ENCODE measurements around the gene GFY. TPM values are rescaled to one million over a fixed set of nuclear protein-coding genes. Genes with fewer than 3 reads are reported as not detected.

Gene GFY
- total and polyA plus RNA-seq, 9 of the 15 experiments (the other 6 are each of a cell fraction or from before 2014, with no cell fraction given) = 0.06 to 0.40 (median 0.19) TPM; not detected in 3

DNA sequence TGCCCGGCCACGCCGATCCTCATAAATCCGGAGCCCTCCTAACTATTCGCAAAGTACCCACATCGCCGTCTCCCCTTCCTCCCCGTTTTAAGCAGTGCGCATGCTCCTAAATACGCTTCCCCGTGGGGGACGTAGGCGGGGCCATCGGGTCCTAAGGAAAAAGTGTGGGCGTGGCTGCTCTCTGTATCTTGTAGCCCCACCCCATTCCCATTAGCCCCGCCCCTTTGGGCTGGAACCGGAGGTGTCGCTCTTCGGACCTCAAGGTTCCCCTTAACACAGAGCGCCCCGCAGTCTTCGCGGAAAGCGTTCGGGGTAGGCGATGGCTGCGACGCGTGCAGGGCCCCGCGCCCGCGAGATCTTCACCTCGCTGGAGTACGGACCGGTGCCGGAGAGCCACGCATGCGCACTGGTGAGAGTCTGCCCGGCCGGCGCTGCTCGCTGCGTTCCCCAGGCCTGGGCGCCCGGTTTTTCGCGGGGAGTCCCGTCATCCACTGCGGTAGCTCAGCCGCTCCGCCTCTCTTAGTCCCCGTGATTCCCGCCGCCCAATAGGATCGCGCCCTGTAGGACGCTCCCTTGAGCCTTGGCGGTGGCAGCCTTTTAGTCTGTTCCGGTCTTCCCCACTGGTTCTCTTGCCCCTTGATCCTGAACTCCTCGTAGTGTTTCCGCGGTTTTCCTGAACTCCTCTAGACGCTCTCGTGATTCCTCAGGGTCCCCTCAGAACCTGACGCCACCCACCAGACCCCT is 28.0 kb downstream of the GFY start, which contains the start of gene ALDH16A1 (continued):
- no peak for TF ChIP-seq MAFG (tag; conservative IDR thresholded peaks at IDR 0.05)
- TF ChIP-seq KDM1A (IDR thresholded peaks at IDR 0.05) = no peak
- no peak for TF ChIP-seq ZZZ3 (IDR thresholded peaks at IDR 0.05)
- no peak for TF ChIP-seq ZNF134 (CRISPR knock-in tag; conservative IDR thresholded peaks at IDR 0.05)
- no peak for TF ChIP-seq MYBL2 (IDR thresholded peaks at IDR 0.05; ENCODE audit: low read depth)
- no peak for TF ChIP-seq MYBL2 (CRISPR knock-in tag; IDR thresholded peaks at IDR 0.05; ENCODE audit: borderline replicate concordance)
- no peak for TF ChIP-seq ZNF668 (CRISPR knock-in tag; IDR thresholded peaks at IDR 0.05)
- no peak for TF ChIP-seq ZNF212 (CRISPR knock-in tag; IDR thresholded peaks at IDR 0.05)
- TF ChIP-seq, protein P1, sequence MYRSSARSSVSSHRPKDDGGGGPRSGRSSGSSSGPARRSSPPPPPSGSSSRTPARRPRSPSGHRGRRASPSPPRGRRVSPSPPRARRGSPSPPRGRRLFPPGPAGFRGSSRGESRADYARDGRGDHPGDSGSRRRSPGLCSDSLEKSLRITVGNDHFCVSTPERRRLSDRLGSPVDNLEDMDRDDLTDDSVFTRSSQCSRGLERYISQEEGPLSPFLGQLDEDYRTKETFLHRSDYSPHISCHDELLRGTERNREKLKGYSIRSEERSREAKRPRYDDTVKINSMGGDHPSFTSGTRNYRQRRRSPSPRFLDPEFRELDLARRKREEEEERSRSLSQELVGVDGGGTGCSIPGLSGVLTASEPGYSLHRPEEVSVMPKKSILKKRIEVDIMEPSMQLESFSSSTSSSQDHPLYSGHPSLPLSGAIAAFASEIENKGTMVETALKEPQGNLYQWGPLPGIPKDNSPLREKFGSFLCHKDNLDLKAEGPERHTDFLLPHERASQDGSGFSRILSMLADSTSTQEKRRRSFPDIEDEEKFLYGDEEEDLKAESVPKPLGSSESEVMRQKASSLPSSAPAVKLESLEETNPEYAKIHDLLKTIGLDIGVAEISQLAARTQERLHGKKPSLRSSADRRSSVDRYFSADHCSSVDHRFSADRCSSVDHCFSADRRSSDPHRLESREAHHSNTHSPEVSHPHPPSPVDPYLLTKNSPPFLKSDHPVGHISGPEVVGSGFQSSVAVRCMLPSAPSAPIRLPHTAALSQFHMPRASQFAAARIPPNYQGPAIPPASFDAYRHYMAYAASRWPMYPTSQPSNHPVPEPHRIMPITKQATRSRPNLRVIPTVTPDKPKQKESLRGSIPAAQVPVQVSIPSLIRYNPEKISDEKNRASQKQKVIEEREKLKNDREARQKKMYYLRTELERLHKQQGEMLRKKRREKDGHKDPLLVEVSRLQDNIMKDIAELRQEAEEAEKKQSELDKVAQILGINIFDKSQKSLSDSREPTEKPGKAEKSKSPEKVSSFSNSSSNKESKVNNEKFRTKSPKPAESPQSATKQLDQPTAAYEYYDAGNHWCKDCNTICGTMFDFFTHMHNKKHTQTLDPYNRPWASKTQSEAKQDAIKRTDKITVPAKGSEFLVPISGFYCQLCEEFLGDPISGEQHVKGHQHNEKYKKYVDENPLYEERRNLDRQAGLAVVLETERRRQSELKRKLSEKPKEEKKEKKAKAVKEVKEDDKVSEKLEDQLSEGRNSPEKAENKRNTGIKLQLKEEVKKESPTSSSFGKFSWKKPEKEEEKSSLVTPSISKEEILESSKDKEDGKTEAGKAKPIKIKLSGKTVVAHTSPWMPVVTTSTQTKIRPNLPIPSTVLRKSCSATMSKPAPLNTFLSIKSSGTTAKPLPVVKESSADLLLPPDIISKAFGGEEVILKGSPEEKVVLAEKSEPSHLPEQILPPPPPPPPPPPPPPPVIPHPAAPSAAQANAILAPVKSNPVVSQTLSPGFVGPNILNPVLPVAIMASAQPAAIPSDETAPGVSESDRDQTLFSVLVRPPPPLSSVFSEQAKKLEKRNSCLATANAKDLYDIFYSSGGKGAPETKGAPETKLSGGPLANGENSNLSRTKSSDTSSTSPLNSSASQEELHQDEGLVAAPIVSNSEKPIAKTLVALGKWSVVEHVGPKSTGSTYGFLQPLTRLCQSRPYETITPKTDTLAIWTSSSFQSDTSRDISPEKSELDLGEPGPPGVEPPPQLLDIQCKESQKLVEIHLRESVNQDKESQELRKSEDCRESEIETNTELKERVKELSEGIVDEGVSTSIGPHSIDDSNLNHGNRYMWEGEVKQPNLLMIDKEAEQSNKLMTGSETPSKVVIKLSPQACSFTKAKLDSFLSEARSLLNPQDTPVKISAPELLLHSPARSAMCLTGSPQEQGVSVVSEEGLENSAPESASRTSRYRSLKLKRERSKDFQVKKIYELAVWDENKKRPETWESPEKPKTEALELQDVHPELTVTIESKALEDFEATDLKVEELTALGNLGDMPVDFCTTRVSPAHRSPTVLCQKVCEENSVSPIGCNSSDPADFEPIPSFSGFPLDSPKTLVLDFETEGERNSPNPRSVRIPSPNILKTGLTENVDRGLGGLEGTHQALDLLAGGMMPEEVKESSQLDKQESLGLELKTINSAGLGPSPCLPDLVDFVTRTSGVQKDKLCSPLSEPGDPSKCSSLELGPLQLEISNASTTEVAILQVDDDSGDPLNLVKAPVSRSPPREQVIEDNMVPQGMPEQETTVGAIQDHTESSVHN (IDR thresholded peaks at IDR 0.05; ENCODE audit: borderline replicate concordance in 1 of 2, low read depth in 1 of 2) = no peak
- no peak for TF ChIP-seq ZNF561 (CRISPR knock-in tag; conservative IDR thresholded peaks at IDR 0.05)
- TF ChIP-seq, protein P2, sequence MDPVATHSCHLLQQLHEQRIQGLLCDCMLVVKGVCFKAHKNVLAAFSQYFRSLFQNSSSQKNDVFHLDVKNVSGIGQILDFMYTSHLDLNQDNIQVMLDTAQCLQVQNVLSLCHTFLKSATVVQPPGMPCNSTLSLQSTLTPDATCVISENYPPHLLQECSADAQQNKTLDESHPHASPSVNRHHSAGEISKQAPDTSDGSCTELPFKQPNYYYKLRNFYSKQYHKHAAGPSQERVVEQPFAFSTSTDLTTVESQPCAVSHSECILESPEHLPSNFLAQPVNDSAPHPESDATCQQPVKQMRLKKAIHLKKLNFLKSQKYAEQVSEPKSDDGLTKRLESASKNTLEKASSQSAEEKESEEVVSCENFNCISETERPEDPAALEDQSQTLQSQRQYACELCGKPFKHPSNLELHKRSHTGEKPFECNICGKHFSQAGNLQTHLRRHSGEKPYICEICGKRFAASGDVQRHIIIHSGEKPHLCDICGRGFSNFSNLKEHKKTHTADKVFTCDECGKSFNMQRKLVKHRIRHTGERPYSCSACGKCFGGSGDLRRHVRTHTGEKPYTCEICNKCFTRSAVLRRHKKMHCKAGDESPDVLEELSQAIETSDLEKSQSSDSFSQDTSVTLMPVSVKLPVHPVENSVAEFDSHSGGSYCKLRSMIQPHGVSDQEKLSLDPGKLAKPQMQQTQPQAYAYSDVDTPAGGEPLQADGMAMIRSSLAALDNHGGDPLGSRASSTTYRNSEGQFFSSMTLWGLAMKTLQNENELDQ (CRISPR knock-in tag; IDR thresholded peaks at IDR 0.05; ENCODE audit: borderline replicate concordance) = no peak
- no peak for TF ChIP-seq SMARCA5 (IDR thresholded peaks at IDR 0.05)
- TF ChIP-seq JUN (IDR thresholded peaks at IDR 0.05; ENCODE audit: borderline replicate concordance, low read depth, low read length) = 0 out of 2 replicates have a peak, but pooled peaks have one; percentile 18
- TF ChIP-seq JUN (CRISPR knock-in tag; IDR thresholded peaks at IDR 0.05; ENCODE audit: borderline replicate concordance) = peak; percentile 23; the same call in 1 of the 2 replicates
- TF ChIP-seq, protein P3, sequence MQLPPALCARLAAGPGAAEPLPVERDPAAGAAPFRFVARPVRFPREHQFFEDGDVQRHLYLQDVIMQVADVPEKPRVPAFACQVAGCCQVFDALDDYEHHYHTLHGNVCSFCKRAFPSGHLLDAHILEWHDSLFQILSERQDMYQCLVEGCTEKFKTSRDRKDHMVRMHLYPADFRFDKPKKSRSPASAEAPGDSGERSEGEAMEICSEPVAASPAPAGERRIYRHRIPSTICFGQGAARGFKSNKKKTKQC (CRISPR knock-in tag; IDR thresholded peaks at IDR 0.05) = peak; percentile 75; the same call in 1 of the 2 replicates
- TF ChIP-seq RFX7 (CRISPR knock-in tag; IDR thresholded peaks at IDR 0.05) = no peak
- no peak; the same call in 1 of the 2 replicates for TF ChIP-seq SREBF1 (IDR thresholded peaks at IDR 0.05; ENCODE audit: borderline replicate concordance, low read depth, low read length)
